Right lobe of liver (tissue), 6 donors: ENCODE data around the gene CFAP77. TPM values are rescaled to one million over a fixed set of nuclear protein-coding genes. Genes with fewer than 3 reads are reported as not detected.

Experiments
- ATAC-seq, 4 donors: fragments of 200-7000 bp; cut with Tn5 transposase; one replicate each; pipeline ENCODE4 v1.9.1; 2020; ENCODE audit warnings: mild to moderate bottlenecking in 4 of 4, moderate library complexity in 4 of 4
- DNase-seq, 3 donors: peaks; one replicate each; pipeline ENCODE4 v3.0.0-alpha.2; 2020
- H3K27ac ChIP-seq, 3 donors: fragments of 200-600 bp; one replicate each; pipeline ENCODE4 v1.8.0; 2022
- H3K27me3 ChIP-seq, 2 donors: fragments of 200-600 bp; one replicate each; pipeline ENCODE4 v1.8.0; 2022
- H3K36me3 ChIP-seq, 4 donors: fragments of 200-600 bp; sonication (generic) in 1 of 4; one replicate each; pipeline versions ENCODE4 v1.5.1 to v1.8.0; 2017 to 2022; ENCODE audit warnings: control low read depth in 1 of 4
- H3K4me1 ChIP-seq, 4 donors: fragments of 200-600 bp; sonication (generic) in 1 of 4; one replicate each; pipeline versions ENCODE4 v1.5.1 to v1.8.0; 2017 to 2022; ENCODE audit warnings: control low read depth in 1 of 4
- H3K4me3 ChIP-seq, 3 donors: fragments of 200-600 bp; one replicate each; pipeline ENCODE4 v1.8.0; 2022
- H3K9me3 ChIP-seq, 4 donors: fragments of 200-600 bp; sonication (generic) in 1 of 4; one replicate each; pipeline versions ENCODE4 v1.5.1 to v1.8.0; 2017 to 2022; ENCODE audit warnings: control low read depth in 1 of 4
- CTCF ChIP-seq, 4 donors: fragments of 200-600 bp in 3 of 4; fragments of 450-650 bp in 1 of 4; IDR thresholded peaks; one replicate each; pipeline versions ENCODE4 v1.5.1 to v1.8.0; 2016 to 2022; ENCODE audit warnings: antibody characterized with exemption in 4 of 4, mild to moderate bottlenecking in 2 of 4
- POLR2A ChIP-seq: fragments of 450-650 bp; IDR thresholded peaks from one replicate; pipeline ENCODE4 v1.6.1; 2017; ENCODE audit warnings: antibody characterized with exemption, mild to moderate bottlenecking
- WGBS: methylation state at CpG from one replicate; pipeline ENCODE4 v1.1.6; 2018; ENCODE audit warnings: low coverage, low lambda C conversion rate; ENCODE audit not compliant: insufficient coverage; ENCODE audit errors: missing lambda C conversion rate; 5-methylcytosine and 5-hydroxymethylcytosine counted together
- intact Hi-C, 2 donors: fragments of 100-400 bp; cut with DNase I; formaldehyde crosslinking; loops; one replicate each; pipeline versions ENCODE4 v1.11.2 to v1.14.1; 2022
- total RNA-seq, 6 experiments: library from RNA; depleted of rRNA in 2 of 6; stranded (reverse); fragments of >200 nt in 2 of 6; fragmentation: NEBNext Ultra II Directional in 3 of 6; extraction: Animal tissue kit (Norgen Biotek cat#: 25700) in 3 of 6; gene quantifications; one replicate each; pipeline versions ENCODE4 v1.1.0 to v1.2.4, GENCODE V29; 2016 to 2023
- donor health status: DM: no; HTN: yes; CAD: no.
- donor health status: DM: no; HTN: no; CAD: no.
- donor health status: DM: no; HTN: no; CAD: no.
- donor health status: DM: no; HTN: yes; CAD: no.
- donor health status: DM: no; HTN: yes; CAD: no.

The CFAP77 gene
- total RNA-seq, 6 experiments from 2014 or later: not detected

GRCh38 chr9:132555528-132555927 is 145.5 kb downstream of the CFAP77 start:
- H3K27me3 ChIP-seq: no peaks in the 10 kb centered on the region
- DNase-seq: no peak
- intact Hi-C loops: no loop called here

GRCh38 chr9:132556235-132556634 is 146.2 kb downstream of the CFAP77 start:
- DNase-seq: no peak
- TF ChIP-seq POLR2A (no peak), CTCF (IDR thresholded peaks at IDR 0.05) (no peak)
- WGBS: 8% methylated on average over 3 of the region's 6 CpGs
- intact Hi-C loops: no loop called here
- Histone ChIP-seq H3K9me3 (no peaks in the 10 kb centered on the region), H3K4me1 (no peaks in the 10 kb centered on the region), H3K36me3 (no peaks in the 10 kb centered on the region), H3K27me3 (no peaks in the 10 kb centered on the region), H3K27ac (no peak overlapping the region), H3K4me3 (no peak overlapping the region)
- no peak for ATAC-seq

More at GRCh38 chr9:132555528-132555927, 145.5 kb downstream of the CFAP77 start:
- Histone ChIP-seq H3K4me1 (no peaks in the 10 kb centered on the region), H3K9me3 (no peaks in the 10 kb centered on the region), H3K36me3 (no peaks in the 10 kb centered on the region), H3K27ac (no peak overlapping the region), H3K4me3 (no peak overlapping the region)
- no peak for ATAC-seq
- 73% methylated on average over 8 of the region's 8 CpGs for WGBS
- no peak for TF ChIP-seq POLR2A
- no peak for TF ChIP-seq CTCF (IDR thresholded peaks at IDR 0.05)

- WGBS: 87% methylated on average over 13 of the region's 26 CpGs
- intact Hi-C loops: no loop called here
- Histone ChIP-seq H3K36me3 (no peaks in the 10 kb centered on the region), H3K27ac (no peak overlapping the region), H3K4me1 (no peaks in the 10 kb centered on the region), H3K27me3 (no peaks in the 10 kb centered on the region), H3K9me3 (no peaks in the 10 kb centered on the region), H3K4me3 (no peak overlapping the region)
- no peak for TF ChIP-seq POLR2A
- no peak for TF ChIP-seq CTCF (IDR thresholded peaks at IDR 0.05)
- no peak for ATAC-seq
- DNase-seq: no peak
These were observed 146.7 kb downstream of the CFAP77 start for GRCh38 chr9:132556714-132557113.

GRCh38 chr9:132557159-132557558 is 147.1 kb downstream of the CFAP77 start:
- ATAC-seq (no peak), DNase-seq (no peak)
- H3K4me1 ChIP-seq: no peaks in the 10 kb centered on the region
- H3K9me3 ChIP-seq: no peaks in the 10 kb centered on the region
- no peaks in the 10 kb centered on the region for H3K36me3 ChIP-seq
- WGBS: 67% methylated on average over 3 of the region's 15 CpGs
- H3K27me3 ChIP-seq: no peaks in the 10 kb centered on the region
- intact Hi-C loops: no loop called here
- no peak overlapping the region for H3K4me3 ChIP-seq
- no peak overlapping the region for H3K27ac ChIP-seq
- TF ChIP-seq CTCF (IDR thresholded peaks at IDR 0.05): no peak
- no peak for TF ChIP-seq POLR2A

- H3K27me3 ChIP-seq: no peaks in the 10 kb centered on the region
- H3K27ac ChIP-seq: no peak overlapping the region
- DNase-seq (no peak), ATAC-seq (no peak)
- H3K4me1 ChIP-seq: no peaks in the 10 kb centered on the region
- no peaks in the 10 kb centered on the region for H3K36me3 ChIP-seq
- no peaks in the 10 kb centered on the region for H3K9me3 ChIP-seq
- intact Hi-C loops: no loop called here
- no peak overlapping the region for H3K4me3 ChIP-seq
- no peak for TF ChIP-seq POLR2A
- TF ChIP-seq CTCF (IDR thresholded peaks at IDR 0.05): no peak
- WGBS: 94% methylated on average over 2 of the region's 2 CpGs
These were observed 149.7 kb downstream of the CFAP77 start for GRCh38 chr9:132559711-132560110.
